GM21528 (cell line): Measurements from ENCODE around the gene EDN1.

Experiments
- ATAC-seq: cut with Tn5 transposase; IDR thresholded peaks from one replicate; pipeline ENCODE4 v1.9.1; 2021; ENCODE audit warnings: mild to moderate bottlenecking, moderate library complexity; ENCODE audit not compliant: unreplicated experiment, low FRiP score

Gene EDN1

GRCh38 chr6:12289933-12290820 is at the start of gene EDN1:
Gene EDN1, plus strand, starts transcription at chr6:12290361. Its CDS starts 269 bp downstream, at chr6:12290630.
- ATAC-seq, result peak; percentile 87

DNA sequence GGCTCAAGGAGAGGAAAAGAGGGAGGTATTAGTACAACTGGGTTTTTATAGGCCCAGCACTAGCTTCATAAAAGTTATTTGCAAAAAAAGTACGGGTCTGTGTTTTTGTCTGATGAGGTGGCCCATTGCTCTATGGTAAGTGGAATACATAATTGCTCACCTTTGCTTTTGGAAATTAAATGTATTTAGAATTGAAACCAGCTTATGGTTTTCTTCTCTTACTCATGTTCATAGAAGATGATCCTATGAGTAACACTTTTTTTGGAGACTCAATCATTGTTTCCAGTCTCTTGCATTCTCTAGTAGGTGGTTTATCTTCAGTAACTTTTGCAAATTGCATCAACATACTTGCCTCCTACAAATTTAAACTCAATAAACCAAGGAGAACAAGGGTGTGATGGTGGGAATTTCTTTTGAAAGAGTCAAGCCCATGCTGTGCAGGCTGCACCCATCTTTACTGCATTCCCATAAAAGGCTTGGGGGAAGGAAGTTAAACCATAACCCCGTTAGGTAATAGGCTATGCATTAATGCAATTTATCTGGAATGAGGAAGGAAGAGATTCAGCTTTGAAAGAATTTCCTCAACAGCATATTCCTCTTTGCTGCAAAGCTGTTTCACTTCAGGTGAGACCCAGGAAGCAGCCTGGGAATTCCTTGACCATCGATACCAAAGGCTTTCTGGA is 48.5 kb upstream of the EDN1 start:
- ATAC-seq, result no peak

- ATAC-seq, result no peak
These were observed 47.0 kb upstream of the EDN1 start for GRCh38 chr6:12243169-12243568.

GRCh38 chr6:12245360-12245759 is 44.8 kb upstream of the EDN1 start:
- ATAC-seq, result no peak

DNA sequence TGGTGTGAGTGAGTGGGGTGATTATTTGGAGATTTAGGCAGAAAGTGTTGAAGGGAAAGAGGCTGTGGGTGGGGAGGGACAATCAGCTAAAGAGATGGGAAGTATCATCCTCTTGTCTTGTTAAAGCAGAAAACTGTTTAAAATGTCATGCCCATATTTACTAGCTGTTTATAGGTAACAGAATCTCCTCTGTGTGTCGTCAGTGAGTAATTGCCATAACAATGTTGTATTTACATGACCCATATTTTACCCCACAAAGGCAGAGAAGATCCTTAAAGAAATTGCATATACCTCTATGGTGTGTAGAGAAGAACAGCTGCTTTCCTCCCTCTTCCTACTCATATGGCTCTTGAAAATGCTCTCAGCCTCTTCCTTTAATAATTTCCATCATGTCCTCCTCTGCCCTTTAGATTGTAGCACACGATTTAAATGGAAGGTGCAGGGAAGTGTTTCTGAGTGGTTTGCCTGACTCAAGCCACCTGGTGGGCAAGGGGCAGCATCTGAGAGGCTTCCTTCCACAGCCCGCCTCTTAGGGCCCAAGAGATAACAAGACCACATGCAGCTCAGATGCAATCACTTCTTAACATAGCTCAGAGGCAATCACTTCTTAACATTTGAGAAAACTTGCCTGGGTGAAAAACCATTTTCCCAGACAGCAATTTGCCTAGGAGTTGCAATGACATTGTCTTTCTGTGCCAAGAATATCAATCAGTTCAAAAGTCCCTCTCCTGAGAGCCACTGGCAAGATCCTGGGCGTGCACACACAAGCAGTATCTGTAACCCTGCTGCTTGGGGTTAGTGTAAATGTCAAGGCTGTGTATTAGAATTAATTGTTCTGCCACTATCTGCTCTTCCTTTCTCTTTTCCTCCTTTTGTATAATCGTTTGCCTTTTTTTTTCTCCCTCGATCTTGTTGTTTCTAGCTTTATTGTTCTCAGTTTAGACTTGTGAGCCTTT is 44.1 kb upstream of the EDN1 start:
- no peak for ATAC-seq

DNA sequence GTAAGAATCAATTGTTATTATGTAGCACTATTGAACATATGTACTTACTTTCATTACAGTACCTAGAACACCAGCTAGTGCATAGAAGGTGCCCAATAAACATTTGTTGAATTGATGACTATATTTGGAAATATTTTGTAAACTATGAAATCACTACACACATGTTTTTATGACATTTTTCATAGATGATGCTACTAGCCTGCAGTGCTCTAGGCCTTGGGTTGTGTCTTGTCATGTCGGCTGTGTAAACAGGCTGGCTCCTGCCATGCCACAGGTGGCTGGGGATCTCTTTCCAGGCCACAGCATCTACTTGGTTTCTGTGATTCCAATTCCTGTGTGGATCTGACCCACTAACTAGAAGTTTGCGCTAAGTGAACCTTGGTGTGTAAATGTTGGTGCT is 43.3 kb upstream of the EDN1 start:
- no peak for ATAC-seq

GRCh38 chr6:12249541-12250382 is 40.4 kb upstream of the EDN1 start:
- ATAC-seq, result no peak

DNA sequence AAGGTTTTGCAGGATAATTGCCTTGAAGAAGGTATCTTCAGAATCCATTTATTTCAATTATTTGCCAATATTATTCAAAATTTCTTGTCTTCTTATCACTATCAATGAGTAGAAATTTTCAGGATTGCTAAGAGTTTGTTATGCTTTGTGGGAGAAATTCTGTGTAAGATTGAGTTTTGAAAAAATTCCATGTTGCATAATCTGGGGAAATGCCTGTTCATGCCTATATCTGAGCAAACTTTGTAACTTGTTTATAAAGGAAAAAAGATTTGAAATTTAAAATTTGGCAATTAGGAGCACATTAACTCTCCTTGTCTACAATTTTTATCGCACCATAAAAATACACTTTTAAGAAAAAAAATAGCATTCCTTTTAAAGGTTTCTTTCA is 39.8 kb upstream of the EDN1 start:
- ATAC-seq, result no peak

- ATAC-seq, result no peak
These were observed 36.0 kb upstream of the EDN1 start for GRCh38 chr6:12254210-12254609.

GRCh38 chr6:12258191-12258590 is 32.0 kb upstream of the EDN1 start:
- no peak for ATAC-seq

- ATAC-seq, result no peak
These were observed 31.5 kb upstream of the EDN1 start for GRCh38 chr6:12258591-12259075.

- no peak for ATAC-seq
These were observed 29.6 kb upstream of the EDN1 start for GRCh38 chr6:12260458-12261093.

DNA sequence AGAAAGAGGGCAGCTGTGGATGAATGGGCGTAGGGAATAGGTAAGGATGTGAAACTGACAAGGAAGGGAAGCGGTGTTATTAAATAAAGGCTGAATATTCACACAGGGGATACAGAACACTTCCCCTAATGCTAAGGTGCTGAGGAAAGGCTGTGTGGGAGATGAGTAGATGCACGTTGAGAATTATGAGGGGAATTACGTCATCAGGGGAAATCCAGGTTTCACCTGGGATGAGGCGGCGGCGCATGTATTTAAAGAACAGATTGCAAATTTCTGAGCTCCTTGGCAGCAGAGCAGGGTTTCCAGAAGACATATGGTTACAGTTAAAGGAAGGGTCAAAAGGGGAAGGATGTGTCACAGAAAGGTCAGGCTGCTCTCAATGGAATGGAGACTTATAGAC is 28.7 kb upstream of the EDN1 start:
- ATAC-seq, result no peak

DNA sequence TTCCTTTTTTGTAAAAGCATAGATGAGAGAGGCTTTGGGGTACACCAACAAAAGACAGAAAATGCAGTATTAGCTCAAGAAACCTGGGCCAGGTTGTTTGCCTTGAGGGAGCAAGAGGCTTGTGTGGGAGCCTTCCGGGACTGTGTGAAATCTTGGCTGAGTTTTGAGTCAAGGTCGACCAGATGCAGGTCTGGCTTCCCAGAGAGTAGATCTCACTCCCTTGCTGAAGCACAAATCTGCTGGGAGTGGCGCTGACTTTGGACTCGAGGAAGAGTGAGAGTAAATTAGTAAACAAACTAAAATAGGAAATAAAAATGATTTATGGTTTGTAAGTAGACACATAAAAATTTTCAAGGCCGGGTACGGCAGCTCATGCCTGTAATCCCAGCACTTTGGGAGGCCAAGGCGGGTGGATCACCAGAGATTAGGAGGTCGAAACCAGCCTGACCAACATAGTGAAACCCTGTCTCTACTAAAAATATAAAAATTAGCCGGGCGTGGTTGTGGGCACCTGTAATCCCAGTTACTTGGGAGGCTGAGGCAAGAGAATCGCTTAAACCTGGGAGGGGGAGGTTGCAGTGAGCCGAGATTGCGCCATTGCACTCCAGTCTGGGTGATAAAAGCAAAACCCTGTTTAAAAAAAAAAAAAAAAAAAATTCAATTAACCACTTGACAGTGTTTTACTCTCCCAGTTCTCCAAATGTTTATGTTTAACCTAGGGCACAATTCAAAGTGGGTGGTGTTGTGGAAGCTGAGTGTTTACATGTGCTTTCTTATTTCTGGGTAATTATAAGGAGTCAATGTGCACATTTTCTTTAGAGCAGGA is 27.7 kb upstream of the EDN1 start:
- ATAC-seq, result no peak

DNA sequence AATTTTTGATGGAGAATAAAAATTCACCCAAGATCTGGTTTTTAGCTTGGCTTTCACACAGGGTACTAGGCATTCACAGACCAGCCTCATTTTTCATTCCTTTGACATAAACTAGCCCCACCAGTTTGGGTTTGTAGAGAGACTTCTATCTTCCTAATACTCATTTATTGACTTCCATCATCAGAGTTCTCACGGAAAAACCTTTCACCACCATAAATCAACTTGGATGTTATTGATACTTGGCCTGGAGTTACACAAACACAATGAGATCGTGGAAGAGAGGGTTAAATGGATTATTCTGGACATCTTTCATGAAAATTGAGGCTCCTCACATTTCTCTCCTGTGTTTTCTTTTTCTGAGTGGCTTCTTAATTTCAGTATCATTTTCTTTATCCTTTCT is 26.8 kb upstream of the EDN1 start:
- ATAC-seq, result no peak

GRCh38 chr6:12264671-12265070 is 25.5 kb upstream of the EDN1 start:
- ATAC-seq, result no peak

DNA sequence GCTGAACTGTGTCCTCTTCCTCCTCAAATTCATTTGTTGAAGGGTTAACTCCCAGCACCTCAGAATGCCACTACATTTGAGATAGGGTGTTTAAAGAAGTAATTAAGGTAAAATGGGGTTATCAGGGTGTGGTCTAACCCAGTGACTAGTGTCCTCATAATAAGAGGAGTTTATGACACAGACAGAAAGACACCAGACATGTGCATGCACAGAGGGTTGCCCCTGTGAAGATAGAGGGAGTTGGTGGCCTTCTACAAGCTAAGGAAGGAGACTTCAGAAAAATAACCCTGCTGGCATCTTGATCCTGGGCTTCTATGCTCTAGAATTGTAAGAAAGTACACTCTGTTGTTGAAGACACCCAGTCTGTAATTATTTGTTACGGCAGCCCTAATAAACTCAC is 24.9 kb upstream of the EDN1 start:
- no peak for ATAC-seq

DNA sequence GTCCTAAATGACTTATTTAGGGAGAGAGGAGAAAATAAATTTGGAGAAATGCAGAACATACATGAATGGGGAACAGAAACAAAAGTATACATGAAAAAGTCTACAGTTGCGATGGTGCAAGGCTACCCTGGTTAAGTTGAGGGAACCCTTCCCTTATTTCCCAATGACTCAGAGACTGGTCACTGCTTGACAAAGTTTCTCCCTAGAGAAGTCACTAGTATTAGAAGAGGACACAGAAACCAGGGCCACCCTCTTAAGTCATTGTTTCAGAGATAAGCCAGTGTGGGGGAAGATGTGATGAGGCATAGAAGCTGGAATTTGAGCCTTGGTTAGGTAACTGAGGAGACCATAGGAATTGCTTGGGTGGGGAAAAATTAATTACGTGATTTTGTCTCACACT is 24.4 kb upstream of the EDN1 start:
- no peak for ATAC-seq
